Central memory CD4-positive, alpha-beta T cell (primary cell): Measurements from ENCODE around the gene ZNF581.

Experiments used
- DNase-seq: peaks from one replicate; pipeline ENCODE4 v3.0.0; 2022

The ZNF581 gene

GRCh38 chr19:55633861-55634260 is 9.6 kb upstream of the ZNF581 start:
- no peak for DNase-seq

- DNase-seq, result no peak
Measured at GRCh38 chr19:55635334-55635717, 8.1 kb upstream of the ZNF581 start.

- no peak for DNase-seq
Measured at GRCh38 chr19:55635856-55636440, 7.5 kb upstream of the ZNF581 start.

- DNase-seq, result no peak
Measured at GRCh38 chr19:55636723-55637122, 6.7 kb upstream of the ZNF581 start.

DNA sequence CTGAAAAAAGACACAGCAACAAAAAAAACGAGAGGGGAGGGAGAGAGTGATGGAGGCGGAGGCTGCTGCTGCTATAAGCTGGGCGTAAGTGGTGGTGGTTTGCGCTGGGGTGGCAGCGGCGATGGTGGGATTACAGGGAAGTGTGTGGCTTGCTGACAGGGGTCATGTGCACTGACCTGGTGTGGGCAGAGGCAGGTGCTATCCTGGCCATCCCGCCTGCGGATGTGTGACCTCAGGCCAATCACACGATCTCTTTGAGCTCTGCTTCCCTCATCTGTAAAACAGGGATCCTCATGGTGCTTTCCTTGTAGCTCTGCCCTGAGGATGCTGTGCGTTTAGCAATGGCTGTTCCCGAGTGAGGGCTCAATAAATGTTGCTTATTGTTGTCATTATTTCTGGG is 5.9 kb upstream of the ZNF581 start:
- no peak for DNase-seq

GRCh38 chr19:55638864-55639359 is 4.5 kb upstream of the ZNF581 start:
- DNase-seq, result peak; percentile 49

GRCh38 chr19:55640043-55640576 is 3.3 kb upstream of the ZNF581 start:
- peak; percentile 75 for DNase-seq

DNA sequence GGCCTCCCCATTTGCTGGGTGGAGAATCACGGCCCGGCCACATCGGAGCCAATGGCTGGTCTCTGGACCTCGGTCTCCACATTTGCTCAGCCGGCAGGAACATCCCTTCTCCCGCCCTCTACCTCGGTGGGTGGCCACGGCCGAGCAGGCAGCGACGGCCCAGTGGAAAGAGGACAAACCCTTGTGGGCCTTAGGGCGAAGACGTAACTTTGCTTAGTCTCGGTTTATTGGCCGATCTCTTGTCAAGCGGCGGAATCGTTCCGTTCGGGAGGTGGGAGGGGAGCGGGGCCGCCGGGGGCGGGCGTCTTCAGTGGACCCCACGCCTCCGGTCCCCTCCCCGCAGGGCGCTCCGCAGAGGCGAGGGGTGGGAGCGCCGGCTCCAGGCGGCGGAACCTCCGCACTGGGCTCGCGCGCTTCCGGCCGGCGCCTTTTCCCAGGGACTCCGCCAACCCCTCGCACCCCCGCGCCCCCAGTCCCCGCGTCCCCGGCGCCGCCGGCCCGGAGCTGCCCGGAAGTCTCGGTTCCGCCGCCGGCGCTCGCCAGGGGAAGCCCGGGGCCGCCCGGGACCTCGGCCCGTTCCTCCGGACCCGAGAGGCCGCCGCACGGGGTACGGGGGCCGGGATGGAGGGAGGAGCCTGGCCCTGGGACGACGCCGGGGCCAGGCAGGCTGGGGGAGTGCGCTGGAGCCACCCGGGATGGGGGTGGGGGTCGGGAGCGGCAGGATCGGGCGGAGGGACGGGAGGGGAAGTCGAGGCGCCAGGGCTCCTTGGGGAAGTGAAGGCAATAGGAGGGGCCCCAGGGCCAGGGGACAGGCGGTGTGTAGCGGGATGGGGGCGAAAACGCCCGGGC is 2.6 kb upstream of the ZNF581 start, which contains the start of gene ZNF580:
Gene ZNF580, plus strand, starts transcription at position 426 of the 849 bp plus-strand sequence. CDS start 1,507 bp downstream, outside the sequence.
- DNase-seq, result peak; percentile 40

DNA sequence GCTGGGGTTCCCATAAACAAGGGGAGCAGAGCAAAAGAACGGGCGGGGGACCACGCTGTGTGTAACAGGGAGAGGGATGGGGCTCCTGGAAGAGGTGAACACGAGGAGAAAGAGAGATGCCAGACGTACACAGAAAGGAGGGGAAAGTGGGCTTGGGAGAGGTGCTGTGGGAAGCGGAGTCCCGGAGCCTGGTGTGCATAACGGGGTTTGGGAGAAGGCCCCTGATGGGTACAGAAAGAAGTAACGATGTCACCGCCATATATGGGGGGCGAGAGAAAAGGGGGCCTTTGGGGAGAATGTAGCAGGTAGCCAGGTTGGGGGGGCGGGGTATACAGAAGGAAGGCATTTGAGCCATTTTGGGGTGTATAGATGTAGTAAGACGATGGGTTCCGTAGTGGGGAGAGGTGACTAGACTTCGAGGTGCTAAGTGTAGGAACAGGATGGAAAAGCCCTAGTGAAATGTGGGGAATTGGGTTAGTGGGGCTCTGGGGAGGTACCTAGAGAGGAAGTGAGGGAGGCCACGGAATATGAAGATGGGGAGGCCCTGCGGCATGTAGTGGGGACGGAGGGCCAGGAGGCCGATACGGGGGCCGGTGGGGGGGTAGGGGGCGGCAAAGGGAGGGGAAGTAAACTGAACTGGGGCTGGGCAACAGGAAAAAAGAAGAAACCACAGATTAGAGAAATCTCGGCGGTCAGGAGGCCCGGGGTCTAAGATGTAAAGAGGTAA is 1.9 kb upstream of the ZNF581 start:
- DNase-seq, result peak; percentile 22

DNA sequence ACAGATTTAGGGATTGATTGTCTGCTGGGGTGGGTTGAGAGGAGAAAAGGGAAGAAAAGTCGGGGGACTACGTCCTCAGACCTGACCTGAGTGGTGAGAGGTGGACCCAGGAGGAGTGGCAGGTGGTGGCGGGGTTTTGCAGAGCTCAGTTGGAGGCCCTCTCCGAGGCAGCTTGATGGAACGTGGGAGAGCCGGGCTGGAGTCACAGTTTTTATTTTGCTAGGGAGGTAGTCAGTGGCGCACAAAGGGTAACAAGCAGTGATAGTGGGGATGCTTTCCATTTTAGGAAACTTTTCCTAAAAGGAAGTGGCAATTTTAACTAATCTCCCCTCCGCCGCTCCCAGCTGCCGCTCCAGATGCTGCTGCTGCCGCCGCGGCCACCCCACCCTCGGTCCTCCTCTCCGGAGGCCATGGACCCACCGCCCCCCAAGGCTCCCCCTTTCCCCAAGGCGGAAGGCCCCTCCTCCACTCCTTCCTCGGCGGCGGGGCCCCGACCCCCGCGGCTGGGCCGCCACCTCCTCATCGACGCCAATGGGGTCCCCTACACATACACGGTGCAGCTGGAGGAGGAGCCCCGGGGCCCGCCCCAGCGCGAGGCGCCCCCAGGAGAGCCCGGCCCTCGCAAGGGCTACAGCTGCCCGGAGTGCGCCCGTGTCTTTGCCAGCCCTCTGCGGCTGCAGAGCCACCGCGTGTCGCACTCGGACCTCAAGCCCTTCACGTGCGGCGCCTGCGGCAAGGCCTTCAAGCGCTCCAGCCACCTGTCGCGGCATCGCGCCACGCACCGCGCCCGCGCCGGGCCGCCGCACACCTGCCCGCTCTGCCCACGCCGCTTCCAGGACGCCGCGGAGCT is 1.1 kb upstream of the ZNF581 start:
- DNase-seq, result no peak

GRCh38 chr19:55643887-55644176 is 383 bp downstream of the ZNF581 start:
- no peak for DNase-seq

DNA sequence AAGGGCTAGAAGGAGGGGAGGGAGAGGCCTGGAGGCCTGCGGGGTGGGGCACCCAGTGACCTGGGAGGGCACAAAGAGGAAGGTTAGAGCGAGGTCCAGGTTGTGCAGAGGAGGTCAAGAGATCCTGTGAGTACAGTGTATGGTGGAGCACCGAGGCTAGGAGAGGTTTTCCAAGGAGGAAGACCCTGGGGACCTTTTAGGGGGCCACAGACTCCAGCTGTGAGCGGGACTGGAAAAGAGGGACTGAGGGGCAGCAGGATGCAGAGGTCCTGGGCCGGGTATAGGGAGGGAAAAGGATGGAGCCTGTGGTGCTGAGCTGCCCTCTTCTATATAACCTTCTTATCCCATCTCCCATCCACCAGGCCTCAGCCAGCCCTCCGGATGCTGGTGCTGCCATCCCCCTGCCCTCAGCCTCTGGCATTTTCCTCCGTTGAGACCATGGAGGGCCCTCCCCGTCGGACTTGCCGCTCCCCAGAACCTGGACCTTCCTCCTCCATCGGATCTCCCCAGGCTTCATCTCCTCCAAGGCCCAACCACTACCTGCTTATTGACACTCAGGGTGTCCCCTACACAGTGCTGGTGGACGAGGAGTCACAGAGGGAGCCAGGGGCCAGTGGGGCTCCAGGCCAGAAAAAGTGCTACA is 863 bp downstream of the ZNF581 start:
- no peak for DNase-seq

DNA sequence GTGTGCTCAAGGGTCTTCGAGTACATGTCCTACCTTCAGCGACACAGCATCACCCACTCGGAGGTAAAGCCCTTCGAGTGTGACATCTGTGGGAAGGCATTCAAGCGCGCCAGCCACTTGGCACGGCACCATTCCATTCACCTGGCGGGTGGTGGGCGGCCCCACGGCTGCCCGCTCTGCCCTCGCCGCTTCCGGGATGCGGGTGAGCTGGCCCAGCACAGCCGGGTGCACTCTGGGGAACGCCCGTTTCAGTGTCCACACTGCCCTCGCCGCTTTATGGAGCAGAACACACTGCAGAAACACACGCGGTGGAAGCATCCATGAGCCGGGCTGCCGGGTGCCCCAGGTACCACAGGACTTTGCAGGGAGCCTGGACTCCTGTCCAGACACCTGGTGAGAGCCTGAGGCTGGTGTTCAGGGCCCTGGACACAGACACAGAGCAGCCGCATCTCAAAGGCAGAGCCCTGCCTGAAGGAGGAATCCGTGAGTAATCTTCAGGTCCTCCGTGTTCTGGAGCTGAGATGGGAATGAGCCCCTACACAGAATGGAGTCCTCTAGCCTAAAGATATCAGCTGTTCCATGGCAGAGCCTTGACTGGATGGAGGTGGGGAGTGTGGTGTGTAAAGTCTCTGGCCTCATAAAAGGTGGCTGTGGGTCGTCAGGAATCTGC is 1.5 kb downstream of the ZNF581 start:
- DNase-seq, result no peak

- DNase-seq, result no peak
Measured at GRCh38 chr19:55645512-55645881, 2.0 kb downstream of the ZNF581 start.

DNA sequence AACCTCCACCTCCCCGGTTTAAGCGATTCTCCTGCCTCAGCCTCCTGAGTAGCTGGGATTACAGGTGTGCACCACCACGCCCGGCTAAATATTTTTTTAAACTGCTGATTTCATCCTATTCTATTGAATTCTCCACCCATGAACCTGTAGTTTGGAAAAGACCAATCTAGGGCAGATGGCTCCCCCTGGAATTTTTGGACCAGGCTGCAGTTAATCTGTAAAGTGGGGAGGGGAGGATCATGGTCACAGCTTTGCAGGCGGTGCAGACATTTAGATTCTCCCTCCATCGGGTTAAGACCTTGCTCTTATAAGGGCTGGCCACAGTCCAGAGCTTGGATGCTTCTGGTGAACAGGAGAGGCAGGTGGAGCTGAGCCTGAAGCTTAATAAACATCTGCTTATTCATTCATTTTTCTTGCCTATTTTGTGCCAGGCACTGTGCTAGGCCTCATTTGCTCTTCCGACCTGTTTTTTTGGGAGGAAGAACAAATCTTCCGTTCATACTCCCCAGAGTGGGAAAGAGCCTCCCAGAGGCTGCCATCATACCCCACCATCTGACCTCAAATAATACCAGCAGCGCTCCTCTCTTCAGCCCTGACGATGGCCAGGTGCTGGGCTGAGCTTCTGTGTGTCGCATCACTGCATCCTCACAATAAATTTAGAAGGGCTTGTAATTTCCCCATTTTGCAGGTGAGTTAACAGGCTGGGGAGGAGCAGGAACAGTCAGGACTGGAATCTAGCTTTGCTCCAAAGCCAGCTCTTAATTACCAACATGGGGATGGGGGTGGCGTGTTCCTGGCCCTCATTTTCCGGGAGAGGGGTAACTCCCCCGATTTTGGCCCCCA is 3.7 kb downstream of the ZNF581 start:
- DNase-seq, result no peak

- peak; percentile 30 for DNase-seq
Measured at GRCh38 chr19:55647732-55648584, 4.5 kb downstream of the ZNF581 start, which contains the start of gene CCDC106. TSS of gene CCDC106 (plus strand) at chr19:55648212. CDS start at chr19:55649047, 835 bp downstream.

GRCh38 chr19:55648585-55649267 is 5.3 kb downstream of the ZNF581 start:
- no peak for DNase-seq

DNA sequence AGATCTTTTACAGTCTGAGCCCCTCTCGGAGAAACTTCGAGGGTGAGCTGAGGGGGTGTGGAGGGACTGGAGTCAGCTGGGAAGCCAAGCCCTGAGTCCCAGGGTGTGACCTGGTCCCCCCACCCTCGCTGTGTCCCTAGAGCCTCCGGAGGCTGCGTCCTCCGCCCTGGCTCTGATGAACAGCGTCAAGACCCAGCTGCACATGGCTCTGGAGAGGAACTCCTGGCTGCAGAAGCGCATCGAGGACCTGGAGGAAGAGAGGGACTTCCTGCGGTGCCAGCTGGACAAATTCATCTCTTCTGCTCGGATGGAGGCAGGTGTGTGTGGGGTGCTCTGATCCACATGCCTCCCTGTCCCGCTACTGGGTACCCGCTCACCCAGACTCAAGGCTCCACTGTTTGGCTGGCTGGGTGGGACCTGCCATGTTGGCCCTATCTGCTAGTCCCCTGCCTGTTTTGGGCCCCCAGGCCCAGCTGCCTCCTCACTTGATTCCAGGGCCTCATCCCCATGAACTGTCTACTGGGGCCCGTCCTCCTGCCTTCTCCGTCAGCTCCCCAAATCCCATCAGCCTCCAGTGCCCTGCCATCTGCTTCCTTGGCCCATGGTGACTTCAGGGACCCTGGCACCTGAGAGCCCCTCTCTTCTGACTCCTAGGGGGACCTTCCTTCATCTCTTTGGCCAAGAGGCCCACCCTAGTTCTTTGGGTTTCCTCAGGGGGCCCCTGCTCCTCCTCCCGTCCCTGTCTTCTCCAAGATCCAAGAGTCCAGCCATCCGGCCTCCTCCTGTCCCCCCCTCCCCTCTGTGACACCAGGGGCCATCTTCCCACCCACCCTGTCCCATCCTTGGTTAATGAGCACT is 6.0 kb downstream of the ZNF581 start:
- DNase-seq, result no peak
